Testis (tissue), 3 donors: ENCODE data around the gene ATP2C1. TPM values are rescaled to one million over a fixed set of nuclear protein-coding genes. Genes with fewer than 3 reads are reported as not detected.

Experiments
- DNase-seq: peaks from one replicate; pipeline ENCODE4 v3.0.0-alpha.2; 2019
- H3K27ac ChIP-seq, 2 donors: fragments of 200-600 bp; sonication (generic); one replicate each; pipeline ENCODE4 v1.5.1; 2019
- H3K27me3 ChIP-seq: fragments of 200-600 bp; sonication (generic); one replicate; pipeline ENCODE4 v1.5.1; 2019
- H3K36me3 ChIP-seq: fragments of 200-600 bp; sonication (generic); one replicate; pipeline ENCODE4 v1.5.1; 2017; ENCODE audit warnings: low read depth; ENCODE audit errors: missing control alignments
- H3K4me1 ChIP-seq: fragments of 200-600 bp; sonication (generic); one replicate; pipeline ENCODE4 v1.5.1; 2019
- H3K4me3 ChIP-seq, 2 donors: fragments of 200-600 bp; sonication (generic); one replicate each; pipeline ENCODE4 v1.5.1; 2017 to 2019
- H3K9me3 ChIP-seq: fragments of 200-600 bp; sonication (generic); one replicate; pipeline ENCODE4 v1.5.1; 2017
- POLR2A ChIP-seq: fragments of 450-650 bp; IDR thresholded peaks from one replicate; pipeline ENCODE4 v1.6.1; 2017; ENCODE audit warnings: antibody characterized with exemption, mild to moderate bottlenecking, moderate library complexity
- WGBS, 2 donors: methylation state at CpG; one replicate each; pipeline ENCODE4 v1.1.5; 2018; 5-methylcytosine and 5-hydroxymethylcytosine counted together
- intact Hi-C: fragments of 100-400 bp; cut with DNase I; formaldehyde crosslinking; loops from one replicate; pipeline ENCODE4 v1.15.1; 2023; ENCODE audit warnings: low total_unique reads
- polyA plus RNA-seq: library from polyadenylated mRNA; stranded (reverse); fragments of 350-450 nt; fragmentation: Illumina TruSeq; extraction: RNeasy Lipid Tissue Mini Kit (QIAGEN cat#74804); gene quantifications from one replicate; pipeline ENCODE4 v1.2.3, GENCODE V29; 2014; ENCODE audit warnings: low read depth, low replicate concordance; ENCODE audit not compliant: insufficient read depth
- total RNA-seq, 2 donors: library from RNA; depleted of rRNA; stranded (reverse); fragments of >200 nt; gene quantifications; one replicate each; pipeline ENCODE4 v1.2.3, GENCODE V29; 2016
- TF ChIP-seq, protein P1 (sequence below), 3 experiments: fragments of 450-650 bp in 2 of 3; fragments of 200-600 bp in 1 of 3; sonication (generic) in 1 of 3; IDR thresholded peaks; one replicate each; pipeline ENCODE4 v1.5.1; 2016 to 2019; ENCODE audit warnings: antibody characterized with exemption in 3 of 3, mild to moderate bottlenecking in 2 of 3, moderate library complexity in 1 of 3

ATP2C1 gene
- total and polyA plus RNA-seq, 3 donors from 2014 or later: 51.0 to 103 (median 88.0) TPM

DNA sequence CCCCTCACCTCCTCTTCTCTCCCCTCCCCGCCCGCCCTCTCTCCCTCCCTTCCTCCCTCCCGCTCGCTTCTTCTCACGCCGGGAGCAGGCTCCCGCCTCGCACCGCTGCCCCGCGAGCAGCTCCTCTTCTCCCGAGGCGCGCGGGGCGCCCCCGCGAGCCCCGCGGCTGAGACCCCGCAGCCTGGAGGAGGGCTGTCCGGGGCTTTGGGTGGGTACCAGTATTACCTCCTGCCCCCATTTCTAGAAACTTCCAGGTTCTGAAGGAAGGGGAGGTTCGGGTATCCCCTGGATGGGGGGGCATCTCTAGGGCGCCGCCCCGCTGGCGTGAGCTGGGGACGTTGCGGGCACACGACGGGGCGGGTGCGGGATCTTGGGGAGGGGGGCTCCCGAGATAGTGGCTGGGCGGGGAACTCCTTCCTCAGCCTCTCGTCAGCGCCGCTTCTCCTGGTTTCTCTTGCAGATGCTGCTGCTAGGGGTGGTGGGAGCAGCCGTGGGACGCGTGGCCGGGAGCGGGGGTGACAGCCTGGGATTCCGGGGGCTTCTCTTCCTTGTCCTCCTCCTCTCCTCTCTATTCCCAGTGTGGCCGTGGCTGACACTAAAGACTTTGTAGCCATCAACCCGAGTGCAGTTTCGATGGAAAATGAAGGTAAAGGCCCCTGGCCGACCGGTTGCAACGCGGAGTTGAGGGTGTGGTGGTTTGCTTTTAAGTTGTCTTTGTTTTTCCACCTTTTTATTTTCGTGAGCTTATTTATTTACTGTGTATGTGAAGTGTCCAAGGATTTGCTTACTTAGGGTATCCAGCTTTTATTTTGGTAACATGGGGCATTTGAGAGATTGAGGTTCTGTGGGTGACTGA lies 474 bp downstream of the ATP2C1 start:
- WGBS, 2 donors: 0 to 1% methylated on average over 9 to 41 of the region's 52 CpGs
- intact Hi-C loops: no loop called here
- peaks cover 22% of the 10 kb centered on the region for H3K4me1 ChIP-seq

GRCh38 chr3:130894986-130895280 lies 1.0 kb downstream of the ATP2C1 start:
- TF ChIP-seq, protein P1, sequence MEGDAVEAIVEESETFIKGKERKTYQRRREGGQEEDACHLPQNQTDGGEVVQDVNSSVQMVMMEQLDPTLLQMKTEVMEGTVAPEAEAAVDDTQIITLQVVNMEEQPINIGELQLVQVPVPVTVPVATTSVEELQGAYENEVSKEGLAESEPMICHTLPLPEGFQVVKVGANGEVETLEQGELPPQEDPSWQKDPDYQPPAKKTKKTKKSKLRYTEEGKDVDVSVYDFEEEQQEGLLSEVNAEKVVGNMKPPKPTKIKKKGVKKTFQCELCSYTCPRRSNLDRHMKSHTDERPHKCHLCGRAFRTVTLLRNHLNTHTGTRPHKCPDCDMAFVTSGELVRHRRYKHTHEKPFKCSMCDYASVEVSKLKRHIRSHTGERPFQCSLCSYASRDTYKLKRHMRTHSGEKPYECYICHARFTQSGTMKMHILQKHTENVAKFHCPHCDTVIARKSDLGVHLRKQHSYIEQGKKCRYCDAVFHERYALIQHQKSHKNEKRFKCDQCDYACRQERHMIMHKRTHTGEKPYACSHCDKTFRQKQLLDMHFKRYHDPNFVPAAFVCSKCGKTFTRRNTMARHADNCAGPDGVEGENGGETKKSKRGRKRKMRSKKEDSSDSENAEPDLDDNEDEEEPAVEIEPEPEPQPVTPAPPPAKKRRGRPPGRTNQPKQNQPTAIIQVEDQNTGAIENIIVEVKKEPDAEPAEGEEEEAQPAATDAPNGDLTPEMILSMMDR (IDR thresholded peaks at IDR 0.05): no peak
- intact Hi-C loops: no loop called here
- Histone ChIP-seq H3K27me3 (no peaks in the 10 kb centered on the region), H3K9me3 (no peaks in the 10 kb centered on the region), H3K4me1 (peaks cover 22% of the 10 kb centered on the region), H3K36me3 (no peaks in the 10 kb centered on the region), H3K4me3 (peak overlapping the region; percentile 86 to 94), H3K27ac (peak overlapping the region; percentile 95 to 97)
- WGBS, 2 donors: 2 to 6% methylated on average over 4 of the region's 4 CpGs
- no peak for DNase-seq

More for the DNA sequence above, 474 bp downstream of the ATP2C1 start:
- H3K36me3 ChIP-seq: no peaks in the 10 kb centered on the region
- H3K27me3 ChIP-seq: no peaks in the 10 kb centered on the region
- H3K27ac ChIP-seq: peak overlapping the region; percentile 95 to 97
- H3K4me3 ChIP-seq: peak overlapping the region; percentile 86 to 94
- DNase-seq: peak; percentile 57
- H3K9me3 ChIP-seq: no peaks in the 10 kb centered on the region
- no peak for TF ChIP-seq POLR2A
- TF ChIP-seq, protein P1 (IDR thresholded peaks at IDR 0.05): no peak

- TF ChIP-seq, protein P1 (IDR thresholded peaks at IDR 0.05): no peak
- TF ChIP-seq POLR2A: no peak
These were observed 2.0 kb downstream of the ATP2C1 start for GRCh38 chr3:130895690-130896488.

GRCh38 chr3:130897316-130897715 lies 3.4 kb downstream of the ATP2C1 start:
- intact Hi-C loops: no loop called here
- H3K27me3 ChIP-seq: no peaks in the 10 kb centered on the region
- no peak for DNase-seq
- no peaks in the 10 kb centered on the region for H3K9me3 ChIP-seq
- H3K4me3 ChIP-seq: no peak overlapping the region
- H3K27ac ChIP-seq: no peak overlapping the region
- 70 to 75% methylated on average over 2 of the region's 2 CpGs for WGBS, 2 donors
- no peaks in the 10 kb centered on the region for H3K36me3 ChIP-seq
- no peak for TF ChIP-seq POLR2A
- TF ChIP-seq, protein P1 (IDR thresholded peaks at IDR 0.05): no peak
- peaks cover 22% of the 10 kb centered on the region for H3K4me1 ChIP-seq

More at GRCh38 chr3:130895690-130896488, 2.0 kb downstream of the ATP2C1 start:
- Histone ChIP-seq H3K36me3 (no peaks in the 10 kb centered on the region), H3K9me3 (no peaks in the 10 kb centered on the region), H3K27ac (no peak overlapping the region), H3K4me3 (no peak overlapping the region), H3K4me1 (peaks cover 22% of the 10 kb centered on the region), H3K27me3 (no peaks in the 10 kb centered on the region)
- intact Hi-C loops: no loop called here
- WGBS, 2 donors: 57 to 60% methylated on average over 5 of the region's 5 CpGs
- no peak for DNase-seq
